HG02840 (cell line): ENCODE measurements around the gene EIF4E3.

Experiments
- ATAC-seq: cut with Tn5 transposase; IDR thresholded peaks from one replicate; pipeline ENCODE4 v1.9.1; 2021; ENCODE audit warnings: mild to moderate bottlenecking, moderate library complexity, moderate number of reproducible peaks; ENCODE audit not compliant: unreplicated experiment, low FRiP score

Gene EIF4E3

DNA sequence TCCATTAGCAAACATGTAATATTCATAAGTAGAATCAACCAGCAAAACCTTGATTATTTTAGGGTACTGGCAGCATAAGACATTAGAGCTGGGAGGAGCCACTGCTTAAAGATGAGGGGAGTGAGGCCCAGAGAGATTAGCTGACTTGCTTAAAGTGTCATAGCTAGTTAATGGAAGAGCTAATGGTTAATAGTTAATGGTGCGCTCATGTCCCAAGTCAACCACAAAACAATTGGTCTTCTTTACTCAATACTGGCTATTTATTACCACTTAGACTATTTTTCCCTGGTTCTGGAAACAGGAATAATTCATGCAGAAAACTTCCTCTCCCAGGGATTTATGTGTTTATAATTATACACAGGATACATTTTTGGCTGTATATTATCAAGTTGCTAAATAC lies 33.1 kb downstream of the EIF4E3 start:
- no peak for ATAC-seq

DNA sequence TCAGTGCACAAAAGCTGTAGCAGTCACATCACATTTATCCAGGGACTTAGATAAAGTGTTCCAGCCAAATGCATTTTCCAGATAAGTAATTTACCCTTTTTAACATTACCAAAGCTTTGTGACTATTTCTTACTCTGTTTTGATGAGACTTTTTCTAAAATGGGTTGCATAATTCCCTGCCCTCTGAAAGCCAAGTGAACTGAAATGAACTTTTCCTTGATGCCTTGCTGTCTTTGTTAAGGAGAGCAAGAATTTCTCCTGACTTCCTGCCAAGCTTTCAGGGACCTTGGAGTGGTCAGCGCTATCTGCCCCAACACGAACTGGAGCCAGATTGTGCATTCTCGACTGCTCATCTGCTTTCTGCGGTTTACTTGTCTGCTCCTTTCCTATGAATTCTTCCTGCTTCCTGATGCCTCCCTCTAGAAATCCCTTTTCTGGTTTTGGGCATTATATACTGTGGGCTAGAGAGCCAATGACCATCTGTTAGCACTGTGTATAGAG lies 34.8 kb downstream of the EIF4E3 start:
- no peak for ATAC-seq

DNA sequence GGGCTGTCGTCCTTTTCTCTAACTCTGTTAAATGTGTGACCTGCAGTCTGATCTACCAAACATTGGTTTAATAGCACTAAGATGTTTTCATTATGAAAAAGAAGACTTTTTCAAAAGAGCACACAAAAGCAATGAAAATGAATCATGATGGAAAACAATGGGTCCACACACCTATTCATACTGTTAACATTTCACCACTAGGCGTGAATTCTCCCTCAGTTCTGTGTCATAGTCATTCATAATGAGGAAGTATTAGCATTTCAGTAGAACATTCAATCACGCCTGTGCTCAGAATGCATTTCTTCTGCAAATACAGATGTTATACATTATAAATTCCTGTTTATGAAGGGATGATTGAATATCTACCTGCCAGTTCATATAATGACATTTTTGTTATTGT lies 35.9 kb downstream of the EIF4E3 start:
- ATAC-seq: no peak

DNA sequence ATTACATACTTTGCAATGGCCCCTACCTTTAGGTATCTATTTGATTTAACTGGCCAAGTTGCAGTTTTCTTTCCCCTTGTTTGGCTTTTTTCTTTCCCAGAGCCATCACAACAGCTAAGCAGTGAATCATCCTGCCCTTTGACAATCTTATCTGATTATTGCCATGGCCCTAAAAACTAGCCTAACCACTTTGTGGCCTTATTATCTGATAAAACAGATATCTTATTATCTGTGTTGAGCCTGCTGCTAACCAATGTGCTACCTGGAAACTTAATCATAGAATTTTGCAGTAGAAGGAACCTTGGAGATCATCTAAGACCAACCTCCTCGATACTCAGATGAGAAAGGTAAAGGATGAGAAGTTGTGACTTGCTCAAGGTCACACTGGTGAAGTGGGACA lies 37.1 kb downstream of the EIF4E3 start:
- no peak for ATAC-seq

DNA sequence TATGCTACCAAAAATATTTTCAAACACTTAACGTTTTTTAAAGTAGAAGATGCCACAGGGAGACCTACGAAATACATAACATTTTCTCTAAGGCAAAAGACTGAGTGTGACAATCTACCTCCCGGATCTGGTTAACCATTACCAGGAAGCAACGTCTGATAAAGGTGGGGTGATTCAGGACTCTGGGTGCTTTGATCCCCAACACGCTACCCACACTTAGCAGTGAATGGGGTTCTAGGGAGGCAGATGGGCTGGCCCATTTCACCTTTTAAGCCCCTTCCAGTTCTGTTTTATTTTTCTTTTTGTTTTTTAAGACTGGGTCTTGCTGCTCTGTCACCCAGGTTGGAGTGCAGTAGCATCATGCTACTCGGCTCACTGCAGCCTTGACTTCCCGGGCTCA lies 39.5 kb downstream of the EIF4E3 start:
- ATAC-seq: no peak

DNA sequence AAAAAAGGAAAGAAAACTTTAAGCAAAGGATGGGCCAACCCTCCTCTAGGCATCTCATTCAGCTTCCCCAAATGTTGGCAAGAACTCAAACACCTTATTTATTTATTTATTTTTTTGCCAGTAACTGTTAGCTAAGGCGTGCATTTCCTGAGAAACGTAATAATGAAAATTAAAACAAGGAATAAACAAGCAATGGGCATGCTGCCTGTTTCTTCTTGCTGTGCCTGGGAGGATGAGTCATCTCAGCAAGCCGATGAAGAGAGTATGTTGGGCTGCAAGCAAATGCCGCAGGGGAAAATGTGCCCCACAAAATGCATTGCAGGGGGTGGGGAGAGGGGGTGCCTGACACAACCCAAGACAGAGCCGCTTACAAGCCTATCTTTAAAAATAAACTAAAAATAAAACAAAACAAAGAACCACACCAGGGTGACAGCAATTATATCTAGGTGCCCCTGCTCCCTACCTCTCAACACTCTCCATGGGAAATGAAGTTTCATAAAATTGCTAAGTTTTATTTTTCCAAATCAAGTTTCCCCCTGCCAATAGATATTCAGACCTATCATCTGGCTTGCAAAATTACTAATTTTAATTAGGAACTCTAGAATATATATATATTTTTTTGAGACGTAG lies 40.3 kb downstream of the EIF4E3 start:
- no peak for ATAC-seq

DNA sequence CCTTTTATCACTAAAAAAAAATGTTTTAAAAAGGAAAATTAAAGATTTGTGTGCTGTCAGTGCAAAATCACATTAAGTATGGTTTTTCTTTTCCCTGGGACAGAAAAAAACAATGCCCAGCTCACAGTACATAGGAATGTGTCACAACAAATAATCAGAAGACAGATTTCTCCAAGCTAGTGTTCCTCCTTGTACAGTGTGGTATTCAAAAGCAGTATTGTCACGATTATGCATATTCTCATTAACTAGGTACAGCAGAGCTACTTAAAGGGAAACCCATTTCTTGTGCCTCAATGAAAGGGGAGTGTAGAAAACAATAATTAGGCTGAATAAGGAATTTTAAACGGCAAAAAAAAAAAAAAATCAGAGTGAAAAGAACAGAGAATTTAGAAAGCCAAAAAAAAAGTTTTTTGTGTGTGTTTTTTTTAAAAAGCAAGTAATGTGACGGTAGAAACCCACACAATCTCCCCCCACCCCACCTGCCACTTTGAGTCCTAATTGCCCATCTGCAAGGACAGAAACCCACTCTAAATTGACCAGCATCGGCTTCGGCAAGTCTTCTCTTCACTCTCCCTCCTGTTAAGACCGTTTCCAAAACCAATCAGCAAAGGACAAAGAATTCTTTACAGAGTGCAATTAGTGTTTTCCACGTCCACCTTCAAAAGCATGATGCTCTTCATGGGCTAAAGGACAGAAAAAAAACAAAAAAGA lies 41.0 kb downstream of the EIF4E3 start:
- ATAC-seq: no peak

DNA sequence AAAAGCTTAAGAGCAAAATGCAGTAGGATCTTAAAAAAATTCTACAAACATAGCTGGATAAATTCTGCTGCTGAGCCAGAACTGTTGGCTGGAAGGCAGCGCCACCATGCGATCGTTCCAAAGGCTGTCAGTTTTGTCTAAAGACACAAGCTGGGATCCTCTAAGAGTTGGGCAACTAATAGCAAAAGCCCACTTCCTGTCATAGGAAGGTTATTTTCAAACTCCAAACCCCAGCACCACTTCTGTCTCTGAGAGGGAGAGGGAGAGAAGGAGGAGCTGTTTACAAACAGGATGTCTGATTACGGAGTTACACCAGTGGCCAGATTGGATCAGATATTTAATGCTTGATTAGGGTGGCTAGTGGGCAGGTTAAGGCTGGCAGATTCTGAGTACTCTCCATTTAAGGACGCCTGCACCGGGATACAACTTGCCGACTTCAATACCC lies 44.0 kb downstream of the EIF4E3 start:
- ATAC-seq: no peak

DNA sequence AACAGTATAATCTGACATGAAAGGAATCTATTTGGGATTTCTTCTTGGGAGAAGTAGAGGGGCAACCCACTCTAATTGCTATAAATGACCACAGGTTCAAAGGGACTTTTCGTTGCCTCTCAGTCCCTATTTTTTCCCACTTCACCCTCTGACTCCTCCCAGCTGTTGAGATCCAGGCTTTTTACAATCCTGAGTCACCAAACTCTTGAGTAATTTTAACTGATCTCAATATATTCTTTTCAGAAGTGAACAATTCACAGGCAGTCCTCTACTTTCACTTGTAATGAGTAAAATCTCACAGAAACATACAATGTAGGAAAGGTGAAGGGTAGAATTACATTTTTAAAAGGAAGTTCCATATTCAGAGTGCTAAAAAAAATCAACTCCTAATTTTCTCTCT lies 44.6 kb downstream of the EIF4E3 start:
- no peak for ATAC-seq

DNA sequence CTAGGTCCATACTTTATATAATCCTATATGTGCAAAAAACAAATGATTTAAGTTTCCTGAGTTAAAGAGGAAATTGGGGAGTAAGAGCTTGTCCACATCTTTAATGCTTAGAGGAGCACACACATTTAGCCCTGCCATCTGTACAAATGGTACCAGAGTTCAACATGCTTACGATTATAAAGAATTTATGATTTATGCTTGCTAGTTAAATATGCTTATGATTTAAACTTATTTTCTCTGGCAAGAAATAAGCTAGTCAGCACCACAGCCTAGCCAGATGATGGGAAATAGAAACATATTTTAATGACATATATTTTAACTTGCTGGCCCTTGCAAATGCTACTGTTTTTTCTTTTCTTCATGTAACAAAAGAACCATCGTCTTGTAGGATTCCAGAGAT lies 48.3 kb downstream of the EIF4E3 start:
- no peak for ATAC-seq

DNA sequence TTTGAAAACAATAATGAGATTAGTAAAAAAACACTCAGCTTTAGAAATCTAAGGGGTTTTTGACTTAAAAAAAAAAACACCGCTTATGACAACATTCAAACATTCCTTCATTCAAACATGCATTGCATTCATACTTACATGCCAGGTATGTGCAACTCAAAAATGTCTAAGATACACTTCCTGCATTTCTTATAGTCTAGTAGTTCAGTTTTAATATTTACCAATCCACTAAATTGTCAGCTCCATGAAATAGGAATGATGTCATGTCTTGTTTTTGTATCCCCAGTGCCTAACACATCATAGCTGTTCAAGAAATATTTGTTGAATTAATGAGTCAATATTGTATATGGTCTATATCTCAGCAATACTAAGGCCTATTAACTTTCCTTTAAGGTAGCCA lies 51.7 kb downstream of the EIF4E3 start:
- no peak for ATAC-seq

DNA sequence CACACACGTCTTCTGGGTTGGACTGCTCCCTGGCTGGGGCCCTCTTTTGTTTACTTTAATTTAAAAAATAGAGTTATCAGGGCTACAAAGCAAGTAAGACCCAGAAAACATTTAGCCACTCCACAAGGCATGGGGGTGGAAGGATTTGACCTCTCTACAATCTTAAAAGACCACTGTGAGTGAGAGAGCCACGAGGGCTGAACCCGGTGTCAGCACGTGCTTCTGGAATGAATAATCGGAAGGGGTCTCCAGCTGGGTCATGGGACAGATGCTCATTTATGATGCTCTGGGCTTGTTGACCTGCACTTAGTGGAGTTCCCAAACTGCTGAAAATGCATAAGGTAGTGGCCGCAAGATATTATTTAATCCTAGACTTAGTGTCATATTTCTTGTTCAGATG lies 52.4 kb downstream of the EIF4E3 start:
- ATAC-seq: no peak

DNA sequence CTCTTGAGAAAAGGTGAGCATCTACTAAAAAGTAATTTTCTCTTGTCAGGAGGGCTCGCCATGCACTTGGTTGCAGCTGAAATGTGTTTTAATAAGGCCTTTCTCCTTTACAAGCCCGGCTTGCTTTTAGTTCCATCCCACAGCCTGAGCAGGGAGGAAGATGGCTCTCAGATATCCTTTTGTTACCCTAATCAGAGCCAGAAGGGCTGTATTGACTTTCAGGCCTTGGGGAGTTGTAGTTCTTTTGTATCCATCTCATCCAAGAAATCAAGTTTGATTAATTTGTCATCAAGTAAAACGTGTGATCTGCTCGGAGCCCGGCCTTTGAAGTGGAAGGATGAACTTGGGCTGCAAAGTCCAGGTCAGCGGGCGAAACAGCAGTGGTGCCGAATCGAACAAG lies 52.9 kb downstream of the EIF4E3 start:
- no peak for ATAC-seq

DNA sequence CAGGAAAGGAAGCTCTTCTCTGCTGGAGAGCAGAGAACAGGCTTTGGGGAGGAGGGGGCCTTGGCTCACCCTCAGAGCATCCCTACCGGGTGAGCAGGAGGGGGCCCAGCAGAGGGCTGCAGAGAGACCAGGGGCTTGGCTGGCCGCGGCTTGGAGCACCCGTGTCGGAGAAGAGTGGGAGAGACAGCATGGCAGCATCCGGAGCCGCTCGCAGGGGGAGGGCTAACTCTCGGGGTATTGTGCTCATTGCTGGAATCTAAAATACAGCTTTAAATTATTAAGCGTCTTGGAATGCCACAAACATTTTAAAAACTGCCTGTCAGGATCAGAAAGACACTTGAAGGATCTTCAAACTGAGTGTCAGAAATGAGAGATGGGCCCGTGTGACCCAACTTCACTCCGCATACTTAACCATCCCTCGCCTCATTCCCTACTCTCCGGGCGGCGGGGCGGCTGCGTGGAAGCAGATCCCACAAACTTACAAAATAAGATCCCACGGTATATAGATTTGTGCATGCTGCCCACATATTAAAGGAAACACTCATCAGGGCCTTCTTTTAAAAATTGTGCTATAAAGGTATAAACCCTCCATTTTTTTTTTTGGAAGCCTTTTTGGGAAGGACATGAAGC lies 53.9 kb downstream of the EIF4E3 start:
- ATAC-seq: no peak

DNA sequence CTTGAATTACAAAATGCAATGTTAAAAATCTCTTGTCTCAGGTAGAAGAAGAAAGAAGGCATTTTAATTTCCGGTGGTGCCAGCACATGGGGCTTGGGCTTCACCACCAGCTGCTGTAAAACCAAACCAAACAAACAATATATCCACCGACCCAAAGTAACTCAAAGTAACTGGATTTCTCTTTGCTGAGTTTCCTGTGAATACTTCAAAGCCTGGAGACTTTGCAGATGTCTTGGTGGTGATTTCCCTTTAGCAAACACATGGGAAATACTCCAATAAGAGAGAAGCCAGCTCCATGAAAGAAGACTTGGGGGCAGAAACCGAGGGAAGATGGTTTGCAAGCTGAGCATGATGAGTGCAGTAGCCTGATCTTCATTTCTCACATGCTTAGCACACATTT lies 62.6 kb downstream of the EIF4E3 start:
- ATAC-seq: no peak

DNA sequence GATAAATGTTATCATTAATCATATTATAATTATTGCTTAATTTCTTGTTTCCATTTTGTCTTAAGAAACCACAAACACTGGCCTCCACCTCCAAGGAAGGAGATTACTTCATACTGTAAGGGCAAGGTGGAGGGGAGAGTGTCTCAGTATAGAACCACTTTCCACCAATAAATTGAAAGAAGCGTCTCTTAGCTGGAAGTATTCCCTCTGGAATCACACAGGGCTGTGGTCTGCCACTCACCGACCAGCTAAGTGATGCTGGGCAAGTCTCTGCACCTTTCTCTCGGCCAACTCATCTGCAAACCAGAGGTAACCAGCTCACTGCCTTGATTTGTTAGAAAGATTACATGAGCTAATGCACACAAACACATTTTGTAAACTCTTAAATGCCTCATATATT lies 63.1 kb downstream of the EIF4E3 start:
- ATAC-seq: no peak

DNA sequence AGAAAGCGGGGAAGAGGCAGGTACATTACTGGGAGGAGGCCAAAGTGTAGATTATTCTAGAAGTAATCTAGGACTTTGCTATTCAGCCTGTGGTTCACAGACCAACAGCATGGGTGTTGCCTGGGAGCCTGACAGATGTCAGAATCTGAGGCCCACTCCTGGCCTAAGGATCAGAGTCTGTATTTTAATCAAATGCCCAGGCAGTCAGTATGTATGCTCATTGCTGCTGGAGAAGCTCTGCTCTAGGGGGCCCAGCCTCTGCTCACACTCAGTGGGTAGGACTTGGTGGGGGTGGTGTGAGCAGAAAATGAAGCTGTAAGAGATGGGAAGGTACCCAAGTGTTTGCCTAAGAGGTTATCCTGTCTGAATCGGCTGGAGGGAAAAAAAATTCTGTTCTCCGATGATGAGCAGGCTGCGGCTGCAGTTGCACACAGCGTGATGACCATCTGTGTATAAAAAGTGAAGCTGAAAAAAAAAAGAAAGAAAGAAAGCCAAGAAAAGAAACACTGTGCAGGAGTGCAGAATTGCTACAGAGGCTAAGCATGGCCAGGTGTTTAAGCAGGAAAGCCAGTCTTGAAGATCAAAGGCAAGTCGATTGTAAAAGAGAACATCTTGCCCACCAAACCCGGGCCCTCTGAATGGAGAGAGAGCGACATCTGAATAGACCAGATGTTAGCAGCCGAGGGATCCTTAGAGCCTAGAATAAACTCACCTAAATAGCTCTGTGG lies 65.2 kb downstream of the EIF4E3 start:
- no peak for ATAC-seq

DNA sequence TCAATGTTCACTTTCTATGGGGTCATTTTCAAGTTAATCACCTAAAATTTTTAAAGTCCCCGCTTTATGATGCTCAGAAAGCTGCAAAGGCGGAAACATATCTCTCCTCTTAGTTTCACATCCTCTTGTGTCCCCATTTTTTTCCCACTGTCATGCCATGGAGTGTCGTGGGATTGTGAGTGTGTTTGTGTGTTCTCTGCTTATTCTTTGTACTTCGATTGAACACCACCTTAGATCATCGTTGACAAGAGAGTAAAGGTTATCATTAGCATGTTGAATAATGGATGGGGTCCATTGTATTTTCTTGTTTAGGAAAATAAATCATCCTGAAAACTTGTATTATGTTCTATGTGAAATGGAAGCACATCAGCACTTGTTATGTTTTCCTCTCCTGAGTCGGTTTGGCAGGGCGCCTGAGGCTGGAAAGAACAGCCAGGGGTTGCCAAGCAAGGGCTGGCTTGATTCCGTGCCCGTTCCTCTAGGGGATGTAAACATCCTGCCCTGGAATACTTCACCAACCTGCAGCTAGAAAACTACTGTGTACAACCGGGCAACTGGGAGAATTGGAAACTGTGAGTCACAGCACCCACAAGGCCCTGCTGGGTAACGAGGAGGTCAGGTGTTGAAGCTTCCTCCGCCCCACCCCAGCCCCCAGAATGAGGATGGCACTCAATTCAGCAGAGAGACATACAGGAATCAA lies 67.2 kb downstream of the EIF4E3 start:
- ATAC-seq: no peak

DNA sequence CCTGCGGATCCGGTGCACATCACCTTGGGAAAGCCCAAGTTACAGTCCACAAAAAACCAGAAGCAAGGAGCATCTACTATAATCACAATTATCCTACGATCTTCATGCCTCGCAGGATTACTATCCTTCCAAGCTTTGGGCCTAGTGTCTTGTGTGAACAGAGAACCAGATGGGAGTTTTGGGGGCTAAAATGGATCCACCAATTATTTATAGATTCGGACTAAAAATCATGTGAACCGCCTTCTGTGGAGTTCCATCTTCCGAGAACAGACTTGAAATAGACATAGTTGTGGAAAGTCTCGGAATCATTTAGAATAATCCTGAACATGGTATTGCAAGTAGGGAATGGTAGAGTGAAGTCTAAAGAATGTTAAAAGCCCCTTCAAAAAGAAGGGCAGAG lies 70.1 kb downstream of the EIF4E3 start:
- no peak for ATAC-seq

DNA sequence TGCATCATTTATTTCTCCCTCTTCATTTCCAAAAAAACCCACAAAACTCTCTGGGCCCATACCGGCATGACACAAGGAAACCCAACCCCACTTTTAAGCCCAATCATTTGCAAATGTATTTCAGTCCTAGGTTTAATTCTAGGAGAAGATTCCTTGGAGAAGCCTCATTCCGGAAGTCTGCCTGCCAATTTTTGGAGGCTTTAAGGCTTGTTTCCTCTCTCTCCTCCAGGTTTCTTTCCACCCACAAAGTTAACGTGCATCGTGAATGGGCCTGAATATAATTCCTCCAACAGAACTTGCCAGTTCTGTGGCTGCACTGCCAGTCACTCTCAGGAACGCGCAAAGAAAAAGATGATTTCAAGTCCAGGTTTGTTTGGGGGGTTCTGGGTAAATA lies 71.8 kb downstream of the EIF4E3 start:
- ATAC-seq: no peak
